ENCODE data around the gene SLC9A6.
"Not testable (repeated sequence)": the region's sequence is repeated elsewhere in the genome, so short reads cannot be mapped to it uniquely, and the experiment has no call there.

Gene SLC9A6

DNA sequence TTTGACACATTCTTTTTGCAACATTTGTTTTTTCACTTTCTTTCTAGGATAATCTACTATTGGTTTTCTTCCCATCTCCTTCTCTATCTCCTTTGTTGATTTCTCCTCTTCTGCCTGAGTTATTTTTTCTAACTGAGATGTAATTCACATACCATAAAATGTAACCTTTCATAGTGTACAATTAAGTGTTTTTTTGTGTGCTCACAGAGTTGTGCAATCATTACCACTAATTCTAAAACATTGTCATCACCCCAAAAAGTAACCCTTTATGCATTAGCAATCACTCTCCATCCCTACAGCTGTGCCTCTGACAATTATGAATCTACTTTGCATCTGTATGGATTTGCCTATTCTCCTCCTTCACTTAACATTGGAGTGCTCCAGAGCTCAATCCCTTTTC is 95.5 kb downstream of the SLC9A6 start:
- Histone ChIP-seq H3K36me3 (ENCODE audit: insufficient read depth) (no peaks in the 10 kb centered on the region), H3K27ac (no peak overlapping the region), H2AFZ (ENCODE audit: low read depth) (no peak overlapping the region), H3K27me3 (ENCODE audit: insufficient read depth, low read depth) (no peaks in the 10 kb centered on the region), H3K4me2 (no peak overlapping the region), H4K20me1 (ENCODE audit: insufficient read depth) (no peaks in the 10 kb centered on the region), H3K4me1 (ENCODE audit: low read depth, poor library complexity, severe bottlenecking) (peaks cover 28% of the 10 kb centered on the region), H3K4me3 (IDR thresholded peaks at IDR 0.05; ENCODE audit: insufficient read depth, low read depth, low read length) (no peak overlapping the region), H3K9ac (no peak overlapping the region), H3K79me2 (ENCODE audit: insufficient read depth, low read depth) (no peaks in the 10 kb centered on the region)
- TF ChIP-seq, protein P1, sequence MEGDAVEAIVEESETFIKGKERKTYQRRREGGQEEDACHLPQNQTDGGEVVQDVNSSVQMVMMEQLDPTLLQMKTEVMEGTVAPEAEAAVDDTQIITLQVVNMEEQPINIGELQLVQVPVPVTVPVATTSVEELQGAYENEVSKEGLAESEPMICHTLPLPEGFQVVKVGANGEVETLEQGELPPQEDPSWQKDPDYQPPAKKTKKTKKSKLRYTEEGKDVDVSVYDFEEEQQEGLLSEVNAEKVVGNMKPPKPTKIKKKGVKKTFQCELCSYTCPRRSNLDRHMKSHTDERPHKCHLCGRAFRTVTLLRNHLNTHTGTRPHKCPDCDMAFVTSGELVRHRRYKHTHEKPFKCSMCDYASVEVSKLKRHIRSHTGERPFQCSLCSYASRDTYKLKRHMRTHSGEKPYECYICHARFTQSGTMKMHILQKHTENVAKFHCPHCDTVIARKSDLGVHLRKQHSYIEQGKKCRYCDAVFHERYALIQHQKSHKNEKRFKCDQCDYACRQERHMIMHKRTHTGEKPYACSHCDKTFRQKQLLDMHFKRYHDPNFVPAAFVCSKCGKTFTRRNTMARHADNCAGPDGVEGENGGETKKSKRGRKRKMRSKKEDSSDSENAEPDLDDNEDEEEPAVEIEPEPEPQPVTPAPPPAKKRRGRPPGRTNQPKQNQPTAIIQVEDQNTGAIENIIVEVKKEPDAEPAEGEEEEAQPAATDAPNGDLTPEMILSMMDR (conservative IDR thresholded peaks at IDR 0.05; ENCODE audit: low read depth, low read length) = no peak

DNA sequence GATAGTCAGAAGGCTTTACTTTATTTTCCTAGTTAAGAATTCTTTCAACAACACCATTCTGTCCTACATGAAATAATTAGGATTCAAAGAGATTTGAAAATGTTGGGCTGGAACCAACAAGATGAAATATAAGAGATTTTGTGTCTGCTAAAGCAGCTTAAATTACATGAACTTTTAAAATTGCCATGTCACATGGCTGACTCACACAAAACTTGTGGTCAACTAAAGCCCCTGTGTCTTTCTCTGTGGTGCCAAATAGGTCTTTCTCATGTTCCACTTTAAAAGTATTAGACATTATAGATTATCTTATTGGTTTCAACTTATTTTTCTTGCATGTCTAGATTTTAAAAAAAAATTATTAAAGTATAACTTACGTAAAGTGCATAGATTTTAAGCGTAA is 101.3 kb downstream of the SLC9A6 start:
- TF ChIP-seq, protein P1 (conservative IDR thresholded peaks at IDR 0.05; ENCODE audit: low read depth, low read length) = no peak
- H3K27me3 ChIP-seq (ENCODE audit: insufficient read depth, low read depth) = no peaks in the 10 kb centered on the region
- no peaks in the 10 kb centered on the region for H3K36me3 ChIP-seq (ENCODE audit: insufficient read depth)
- H3K79me2 ChIP-seq (ENCODE audit: insufficient read depth, low read depth) = no peaks in the 10 kb centered on the region
- no peak overlapping the region for H3K9ac ChIP-seq
- peaks cover 22% of the 10 kb centered on the region for H3K4me1 ChIP-seq (ENCODE audit: low read depth, poor library complexity, severe bottlenecking)
- no peak overlapping the region for H3K4me3 ChIP-seq (IDR thresholded peaks at IDR 0.05; ENCODE audit: insufficient read depth, low read depth, low read length)
- H2AFZ ChIP-seq (ENCODE audit: low read depth) = no peak overlapping the region
- H3K27ac ChIP-seq = no peak overlapping the region
- H4K20me1 ChIP-seq (ENCODE audit: insufficient read depth) = no peaks in the 10 kb centered on the region
- peak overlapping the region; percentile 25; the same call in 1 of the 2 replicates for H3K4me2 ChIP-seq

DNA sequence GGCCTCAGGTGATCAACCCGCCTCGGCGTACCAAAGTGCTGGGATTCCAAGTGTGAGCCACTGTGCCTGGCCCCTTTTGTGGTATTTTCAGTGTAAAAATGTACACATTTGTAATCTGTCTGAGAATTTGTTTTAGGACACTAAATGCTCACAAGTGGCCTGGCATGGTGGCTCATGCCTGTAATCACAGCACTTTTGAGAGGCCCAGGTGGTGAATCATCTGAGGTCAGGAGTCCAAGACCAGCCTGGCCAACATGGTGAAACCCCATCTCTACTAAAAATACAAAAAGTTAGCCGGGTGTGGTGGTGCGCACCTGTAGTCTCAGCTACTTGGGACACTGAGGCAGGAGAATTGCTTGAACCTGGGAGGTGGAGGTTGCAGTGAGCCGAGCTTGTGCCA is 106.7 kb downstream of the SLC9A6 start:
- not testable (repeated sequence) for H3K79me2 ChIP-seq (ENCODE audit: insufficient read depth, low read depth); H2AFZ ChIP-seq (ENCODE audit: low read depth); H3K36me3 ChIP-seq (ENCODE audit: insufficient read depth); H3K4me1 ChIP-seq (ENCODE audit: low read depth, poor library complexity, severe bottlenecking); H3K4me3 ChIP-seq (IDR thresholded peaks at IDR 0.05; ENCODE audit: insufficient read depth, low read depth, low read length); H3K9ac ChIP-seq; H3K4me2 ChIP-seq; H3K27me3 ChIP-seq (ENCODE audit: insufficient read depth, low read depth); H4K20me1 ChIP-seq (ENCODE audit: insufficient read depth); H3K27ac ChIP-seq

DNA sequence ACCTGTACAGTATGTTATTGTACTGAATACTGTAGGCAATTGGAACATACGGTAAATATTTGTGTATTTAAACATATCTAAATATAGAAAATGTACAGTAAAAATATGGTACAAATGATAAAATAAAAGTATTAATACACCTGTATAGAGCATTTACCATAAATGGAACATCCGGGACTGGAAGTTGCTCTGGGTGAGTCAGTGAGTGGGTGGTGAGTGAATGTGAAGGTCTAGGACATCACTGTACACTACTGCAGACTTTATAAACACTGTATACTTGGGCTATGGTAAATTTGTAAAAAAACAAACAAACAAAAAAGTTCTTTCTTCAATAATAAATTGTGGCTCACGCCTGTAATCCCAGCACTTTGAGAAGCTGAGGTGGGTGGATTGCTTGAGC is 109.7 kb downstream of the SLC9A6 start:
- Histone ChIP-seq H2AFZ (ENCODE audit: low read depth) (no peak overlapping the region), H3K9ac (no peak overlapping the region), H4K20me1 (ENCODE audit: insufficient read depth) (no peaks in the 10 kb centered on the region), H3K4me1 (ENCODE audit: low read depth, poor library complexity, severe bottlenecking) (no peaks in the 10 kb centered on the region), H3K36me3 (ENCODE audit: insufficient read depth) (no peaks in the 10 kb centered on the region), H3K27me3 (ENCODE audit: insufficient read depth, low read depth) (no peaks in the 10 kb centered on the region), H3K4me3 (IDR thresholded peaks at IDR 0.05; ENCODE audit: insufficient read depth, low read depth, low read length) (no peak overlapping the region), H3K4me2 (no peak overlapping the region), H3K27ac (no peak overlapping the region), H3K79me2 (ENCODE audit: insufficient read depth, low read depth) (no peaks in the 10 kb centered on the region)
- TF ChIP-seq, protein P1 (conservative IDR thresholded peaks at IDR 0.05; ENCODE audit: low read depth, low read length) = no peak
